Hepatocyte (in vitro differentiated cells): ENCODE results near the gene PGA3.

Experiments
- EZH2 ChIP-seq: fragments of 200-600 bp; sonication (generic); IDR thresholded peaks from 2 replicates; pipeline ENCODE4 v1.6.1; 2016; ENCODE audit warnings: antibody characterized with exemption, mild to moderate bottlenecking, borderline replicate concordance
- EZH2phosphoT487 ChIP-seq: fragments of 200-600 bp; sonication (generic); IDR thresholded peaks from one replicate; pipeline ENCODE4 v1.6.1; 2018; ENCODE audit warnings: antibody characterized with exemption, mild to moderate bottlenecking, low read depth, moderate library complexity; ENCODE audit not compliant: unreplicated experiment, severe bottlenecking
- TF ChIP-seq, protein P1 (sequence below): fragments of 200-600 bp; sonication (generic); IDR thresholded peaks from 2 replicates; pipeline ENCODE4 v1.5.1; 2016; ENCODE audit warnings: antibody characterized with exemption, mild to moderate bottlenecking; ENCODE audit not compliant: poor library complexity

DNA sequence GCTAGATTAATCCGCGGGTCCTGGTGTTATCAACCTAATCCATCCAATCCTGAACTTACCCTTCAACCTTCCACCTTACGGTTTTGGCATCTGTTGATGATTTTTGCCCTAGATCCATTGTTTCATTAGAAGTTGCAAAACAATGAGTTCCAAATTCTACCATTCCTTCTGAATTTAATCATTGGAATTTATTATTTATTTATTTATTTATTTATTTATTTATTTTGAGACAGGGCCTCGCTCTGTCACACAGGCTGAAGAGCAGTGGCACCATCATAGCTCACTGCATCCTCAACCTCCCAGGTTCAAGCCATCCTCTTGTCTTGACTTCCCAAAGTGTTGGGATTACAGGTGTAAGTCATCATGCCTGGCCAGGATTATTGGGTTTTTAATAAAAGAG lies 21.8 kb upstream of the PGA3 start:
- TF ChIP-seq, protein P1, sequence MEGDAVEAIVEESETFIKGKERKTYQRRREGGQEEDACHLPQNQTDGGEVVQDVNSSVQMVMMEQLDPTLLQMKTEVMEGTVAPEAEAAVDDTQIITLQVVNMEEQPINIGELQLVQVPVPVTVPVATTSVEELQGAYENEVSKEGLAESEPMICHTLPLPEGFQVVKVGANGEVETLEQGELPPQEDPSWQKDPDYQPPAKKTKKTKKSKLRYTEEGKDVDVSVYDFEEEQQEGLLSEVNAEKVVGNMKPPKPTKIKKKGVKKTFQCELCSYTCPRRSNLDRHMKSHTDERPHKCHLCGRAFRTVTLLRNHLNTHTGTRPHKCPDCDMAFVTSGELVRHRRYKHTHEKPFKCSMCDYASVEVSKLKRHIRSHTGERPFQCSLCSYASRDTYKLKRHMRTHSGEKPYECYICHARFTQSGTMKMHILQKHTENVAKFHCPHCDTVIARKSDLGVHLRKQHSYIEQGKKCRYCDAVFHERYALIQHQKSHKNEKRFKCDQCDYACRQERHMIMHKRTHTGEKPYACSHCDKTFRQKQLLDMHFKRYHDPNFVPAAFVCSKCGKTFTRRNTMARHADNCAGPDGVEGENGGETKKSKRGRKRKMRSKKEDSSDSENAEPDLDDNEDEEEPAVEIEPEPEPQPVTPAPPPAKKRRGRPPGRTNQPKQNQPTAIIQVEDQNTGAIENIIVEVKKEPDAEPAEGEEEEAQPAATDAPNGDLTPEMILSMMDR = no peak
- TF ChIP-seq EZH2phosphoT487 (no peak), EZH2 (no peak)
